Fibroblast of pulmonary artery (primary cell): ENCODE measurements around the gene CDT1.

Experiments used
- DNase-seq: peaks from one replicate; pipeline ENCODE4 v3.0.0-alpha.2; 2010; ENCODE audit warnings: low read depth
- H3K4me3 ChIP-seq: replicated peaks from 2 replicates; pipeline ENCODE4 v1.5.1; 2011; ENCODE audit warnings: low read depth, mild to moderate bottlenecking, control low read depth, low read length, moderate library complexity
- CTCF ChIP-seq: IDR thresholded peaks from 2 replicates; pipeline ENCODE4 v1.5.1; 2011; ENCODE audit warnings: mild to moderate bottlenecking, control low read depth, low read length, inconsistent platforms; ENCODE audit errors: missing control alignments

The CDT1 gene

GRCh38 chr16:88779406-88780141, 24.0 kb upstream of the CDT1 start:
- DNase-seq = no peak
- no peak overlapping the region for H3K4me3 ChIP-seq
- TF ChIP-seq CTCF = no peak

DNA sequence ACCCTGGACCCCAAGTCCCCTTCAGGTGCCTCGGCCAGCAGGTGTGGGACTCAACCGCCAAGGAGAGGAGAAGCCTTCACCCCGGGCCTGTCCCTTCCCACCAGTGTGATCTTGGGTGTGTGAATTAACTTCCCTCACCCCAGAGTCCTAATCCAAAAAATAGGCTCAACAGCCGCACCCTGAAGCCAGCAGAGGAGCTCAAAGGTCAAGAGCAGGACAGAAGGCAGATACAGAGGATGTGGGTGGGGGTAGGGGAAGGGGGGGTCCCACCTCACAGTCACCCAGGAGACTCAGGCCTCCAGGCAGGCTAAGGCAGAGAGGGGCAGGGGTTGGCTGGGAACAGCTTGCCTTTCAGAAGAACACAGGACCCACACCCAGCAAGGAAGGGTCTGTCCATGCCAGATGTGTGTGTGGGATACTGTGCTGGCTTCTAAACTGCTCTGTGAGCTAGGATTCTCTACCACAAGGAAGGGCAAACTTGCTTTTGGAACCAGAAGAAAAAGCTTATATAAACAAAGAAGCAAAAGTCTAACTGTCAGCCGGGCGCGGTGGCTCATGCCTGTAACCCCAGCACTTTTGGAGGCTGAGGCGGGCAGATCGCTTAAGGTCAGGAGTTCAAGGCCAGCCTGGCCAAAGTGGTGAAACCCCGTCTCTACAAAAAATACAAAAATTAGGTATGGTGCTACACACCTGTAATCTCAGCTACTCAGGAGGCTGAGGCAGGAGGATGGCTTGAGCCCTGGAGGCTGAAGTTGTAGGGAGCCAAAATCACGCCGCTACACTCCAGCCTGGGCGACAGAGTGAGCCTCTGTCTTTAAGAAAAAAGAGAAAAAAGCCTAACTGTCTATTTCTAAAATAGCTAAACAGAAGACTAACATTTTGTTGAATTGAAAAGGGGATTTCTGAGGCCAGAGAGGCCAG, 23.2 kb upstream of the CDT1 start:
- no peak overlapping the region for H3K4me3 ChIP-seq
- TF ChIP-seq CTCF = no peak
- no peak for DNase-seq

DNA sequence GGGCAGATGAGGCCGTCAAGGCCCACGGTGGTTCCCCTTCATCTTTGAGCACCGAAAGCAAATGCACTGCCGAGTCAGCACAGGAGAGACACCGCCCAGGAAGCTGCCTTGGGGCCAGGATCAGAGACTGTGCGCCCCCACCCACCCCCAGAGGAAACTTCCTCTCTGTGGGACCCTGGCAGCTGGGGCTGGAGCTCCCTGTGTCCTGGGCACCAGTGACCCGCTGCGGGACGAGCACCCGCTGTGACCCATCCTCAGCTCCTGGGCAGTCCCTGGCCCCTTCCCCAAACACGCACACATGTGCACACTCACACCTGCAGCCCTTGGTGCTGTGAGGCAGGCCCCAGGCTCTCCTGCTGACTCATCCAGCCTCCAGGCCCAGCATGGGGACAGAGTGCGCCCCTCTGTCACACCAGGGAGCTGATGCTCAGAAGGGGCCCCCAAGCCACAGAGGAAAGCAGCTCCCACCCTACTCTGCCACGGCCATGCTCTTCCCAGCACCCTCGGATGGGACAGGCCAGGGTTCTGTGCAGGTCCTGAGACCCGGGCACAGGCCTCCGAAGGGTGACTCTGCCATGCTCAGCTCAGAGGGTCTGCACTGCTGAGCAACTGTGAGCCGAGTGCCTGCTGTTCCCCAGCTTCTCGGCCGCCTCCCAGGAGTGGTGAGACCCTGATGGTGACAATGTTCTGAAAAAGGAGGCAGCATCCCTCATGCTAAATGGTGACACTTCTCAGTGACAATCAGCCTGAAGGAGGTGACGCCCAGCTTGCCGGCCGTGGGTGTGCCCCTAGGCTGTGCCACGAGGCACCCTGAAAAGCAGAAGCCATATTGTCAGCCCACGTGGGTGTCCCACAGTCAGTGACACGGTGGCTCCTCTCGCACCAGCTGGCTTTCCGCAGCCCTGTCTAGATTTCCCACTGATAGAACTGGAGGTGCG, 22.2 kb upstream of the CDT1 start:
- DNase-seq = no peak
- no peak for TF ChIP-seq CTCF
- no peak overlapping the region for H3K4me3 ChIP-seq

DNA sequence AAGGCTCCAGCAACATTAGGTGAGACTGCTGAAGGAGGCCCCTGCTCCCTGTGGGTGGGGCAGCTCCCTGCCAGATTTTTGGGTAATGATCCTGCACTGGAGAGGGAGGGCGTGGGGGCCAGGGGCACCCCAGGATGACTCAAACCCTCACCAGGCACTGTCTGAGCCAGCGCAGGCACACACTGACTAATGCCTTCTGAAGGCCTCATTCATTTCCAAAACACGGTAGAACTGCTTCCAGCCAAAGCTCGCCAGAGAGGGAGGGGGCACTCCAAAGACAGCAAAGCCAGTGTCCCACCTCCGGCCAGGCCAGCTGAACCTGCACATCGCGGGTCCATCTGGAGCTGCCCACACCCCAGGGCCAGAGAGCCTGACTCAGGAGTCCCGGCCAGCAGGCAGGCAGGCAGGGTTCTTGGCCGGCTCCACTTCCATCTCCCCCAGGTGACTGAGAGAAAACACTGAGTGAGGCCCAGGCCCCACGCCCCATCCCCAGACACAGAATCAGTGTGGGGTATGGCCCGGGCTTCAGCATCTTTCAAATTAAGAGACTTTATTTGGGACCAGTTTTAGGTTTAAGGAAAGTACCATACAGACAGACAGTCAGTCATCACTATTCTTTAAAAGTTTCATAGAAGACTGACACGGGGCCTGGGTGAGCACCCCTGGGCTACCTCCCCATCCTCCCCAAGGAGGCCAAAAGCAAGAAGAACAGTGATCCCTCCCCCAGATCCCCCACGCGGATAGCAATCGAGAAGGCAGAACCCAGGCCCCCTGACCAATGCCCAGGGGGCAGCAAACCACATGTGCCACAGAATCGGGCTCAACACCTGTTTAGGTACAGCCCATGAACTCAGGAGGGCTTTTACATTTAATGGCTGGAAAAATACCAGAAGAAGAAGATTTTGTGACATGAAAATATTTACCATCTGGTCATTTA, 20.9 kb upstream of the CDT1 start:
- H3K4me3 ChIP-seq = peak overlapping the region; percentile 65
- no peak for TF ChIP-seq CTCF
- DNase-seq = no peak

DNA sequence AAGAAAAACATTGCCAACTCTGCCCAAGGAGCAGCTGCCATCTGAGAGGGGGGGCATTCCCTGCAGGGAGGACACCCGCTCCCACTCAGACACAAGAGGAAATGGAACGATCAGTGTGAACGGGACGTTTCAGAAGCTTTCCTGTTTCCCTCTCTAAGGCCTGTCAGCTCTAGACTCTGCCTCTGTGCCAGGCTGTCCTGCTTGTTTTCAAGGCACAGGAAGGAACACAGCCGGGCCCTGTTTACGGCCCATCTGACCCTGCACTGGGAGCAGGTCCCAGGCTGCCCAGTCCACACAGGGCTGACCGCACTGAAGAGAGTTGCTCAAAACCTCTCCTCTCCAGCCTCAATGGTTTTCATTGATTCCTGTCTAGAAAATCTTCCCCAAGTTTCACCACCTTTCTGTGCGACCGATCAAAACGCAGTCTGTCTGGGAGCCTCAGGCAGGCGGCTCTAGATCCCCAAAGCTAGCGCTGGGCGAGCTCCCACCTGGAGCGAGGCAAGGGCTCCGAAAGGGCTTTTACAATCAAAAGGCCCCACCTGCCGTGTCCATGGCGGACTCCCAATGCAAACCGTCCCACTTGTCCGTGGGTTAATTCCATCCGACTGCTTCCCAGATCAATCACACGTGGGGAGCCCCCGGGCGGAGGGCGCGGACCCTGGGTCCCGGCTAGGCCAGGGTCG, 20.1 kb upstream of the CDT1 start:
- DNase-seq = no peak
- no peak for TF ChIP-seq CTCF
- peak overlapping the region; percentile 65 for H3K4me3 ChIP-seq
